C4-2B (cell line): ENCODE data around the gene ANAPC1.

Experiments used
- CTCF ChIP-seq: fragments of 450-650 bp; conservative IDR thresholded peaks from 2 replicates; pipeline ENCODE4 v1.5.1; 2017; ENCODE audit warnings: mild to moderate bottlenecking
- ZFX ChIP-seq: fragments of 450-650 bp; IDR thresholded peaks from 2 replicates; pipeline ENCODE4 v1.6.1; 2017

DNA sequence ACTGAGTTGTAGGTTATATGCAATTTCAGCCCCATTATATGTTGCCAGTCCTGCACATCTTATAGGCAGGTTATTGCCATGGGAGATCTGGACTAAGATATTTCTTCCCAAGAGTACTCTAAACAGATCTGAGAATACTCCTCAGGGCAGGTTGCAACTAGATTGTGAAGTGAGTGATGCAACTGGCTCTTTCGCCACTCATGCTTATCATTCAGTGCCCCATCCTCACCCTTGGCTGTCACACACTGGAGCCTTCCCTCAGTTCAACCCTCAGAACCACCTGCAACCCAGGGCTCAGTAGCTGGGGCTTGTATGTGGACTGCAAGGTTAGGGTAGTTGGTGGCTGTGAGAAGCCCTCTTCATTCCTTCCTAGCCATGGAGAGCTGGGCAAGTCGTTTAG is 28.6 kb upstream of the ANAPC1 start:
- no peak for TF ChIP-seq CTCF
- no peak for TF ChIP-seq ZFX
